MM.1S (cell line): ENCODE results near the gene SUSD3.

ENCODE experiments used
- DNase-seq: peaks from one replicate; pipeline ENCODE4 v3.0.0-alpha.2; 2015
- H2AFZ ChIP-seq: fragments of 300-600 bp; sonication (generic); 2 replicates; pipeline ENCODE4 v1.6.0; 2016; ENCODE audit warnings: antibody characterized with exemption, low read length
- H3F3A ChIP-seq: fragments of 300-600 bp; sonication (generic); 2 replicates; pipeline ENCODE4 v1.6.1; 2016; ENCODE audit warnings: mild to moderate bottlenecking, antibody characterized with exemption, low read length, moderate library complexity, mixed read lengths; ENCODE audit not compliant: insufficient read depth
- H3K27ac ChIP-seq: fragments of 300-600 bp; sonication (generic); 2 replicates; pipeline ENCODE4 v1.5.1; 2016; ENCODE audit warnings: mild to moderate bottlenecking, low read length
- H3K27me3 ChIP-seq: fragments of 300-600 bp; sonication (generic); replicated peaks from 2 replicates; pipeline ENCODE4 v1.6.0; 2016; ENCODE audit warnings: low read length; ENCODE audit not compliant: insufficient read depth
- H3K36me3 ChIP-seq: fragments of 300-600 bp; sonication (generic); replicated peaks from 2 replicates; pipeline ENCODE4 v1.6.1; 2016; ENCODE audit warnings: mild to moderate bottlenecking, low read length, mixed read lengths; ENCODE audit not compliant: insufficient read depth
- H3K4me1 ChIP-seq: fragments of 300-600 bp; sonication (generic); 2 replicates; pipeline ENCODE4 v1.6.1; 2016; ENCODE audit warnings: low read length, mixed read lengths
- H3K4me2 ChIP-seq: fragments of 300-600 bp; sonication (generic); 2 replicates; pipeline ENCODE4 v1.6.0; 2016; ENCODE audit warnings: low read depth, low read length
- H3K4me3 ChIP-seq: fragments of 300-600 bp; sonication (generic); 2 replicates; pipeline ENCODE4 v1.5.1; 2016; ENCODE audit warnings: low read length, mixed read lengths
- H3K79me2 ChIP-seq: fragments of 300-600 bp; sonication (generic); 2 replicates; pipeline ENCODE4 v1.6.1; 2016; ENCODE audit warnings: mixed run types, low read length, mixed read lengths
- H3K9ac ChIP-seq: fragments of 300-600 bp; sonication (generic); 2 replicates; pipeline ENCODE4 v1.6.1; 2016; ENCODE audit warnings: low read length, mixed read lengths
- H3K9me2 ChIP-seq: fragments of 300-600 bp; sonication (generic); replicated peaks from 2 replicates; pipeline ENCODE4 v1.6.1; 2016; ENCODE audit warnings: mild to moderate bottlenecking, low read length, mixed read lengths; ENCODE audit not compliant: insufficient read depth
- H3K9me3 ChIP-seq: fragments of 300-600 bp; sonication (generic); replicated peaks from 2 replicates; pipeline ENCODE4 v1.6.1; 2016; ENCODE audit warnings: mild to moderate bottlenecking, low read length, mixed read lengths; ENCODE audit not compliant: insufficient read depth
- H4K20me1 ChIP-seq: fragments of 300-600 bp; sonication (generic); 2 replicates; pipeline ENCODE4 v1.6.1; 2016; ENCODE audit warnings: mild to moderate bottlenecking, low read length, moderate library complexity, mixed read lengths; ENCODE audit not compliant: insufficient read depth
- EZH2 ChIP-seq: fragments of 300-600 bp; sonication (generic); optimal IDR thresholded peaks from 2 replicates; pipeline ENCODE3; 2017; ENCODE audit warnings: low read depth, mild to moderate bottlenecking, antibody characterized with exemption, low read length, mixed read lengths
- EZH2phosphoT487 ChIP-seq: fragments of 300-600 bp; sonication (generic); IDR thresholded peaks from 2 replicates; pipeline ENCODE4 v1.6.1; 2018; ENCODE audit warnings: antibody characterized with exemption, low read length
- TF ChIP-seq, protein P1 (sequence below): fragments of 300-600 bp; sonication (generic); IDR thresholded peaks from 2 replicates; pipeline ENCODE4 v1.5.1; 2016; ENCODE audit warnings: antibody characterized with exemption, low read length, mixed read lengths

SUSD3 gene

DNA sequence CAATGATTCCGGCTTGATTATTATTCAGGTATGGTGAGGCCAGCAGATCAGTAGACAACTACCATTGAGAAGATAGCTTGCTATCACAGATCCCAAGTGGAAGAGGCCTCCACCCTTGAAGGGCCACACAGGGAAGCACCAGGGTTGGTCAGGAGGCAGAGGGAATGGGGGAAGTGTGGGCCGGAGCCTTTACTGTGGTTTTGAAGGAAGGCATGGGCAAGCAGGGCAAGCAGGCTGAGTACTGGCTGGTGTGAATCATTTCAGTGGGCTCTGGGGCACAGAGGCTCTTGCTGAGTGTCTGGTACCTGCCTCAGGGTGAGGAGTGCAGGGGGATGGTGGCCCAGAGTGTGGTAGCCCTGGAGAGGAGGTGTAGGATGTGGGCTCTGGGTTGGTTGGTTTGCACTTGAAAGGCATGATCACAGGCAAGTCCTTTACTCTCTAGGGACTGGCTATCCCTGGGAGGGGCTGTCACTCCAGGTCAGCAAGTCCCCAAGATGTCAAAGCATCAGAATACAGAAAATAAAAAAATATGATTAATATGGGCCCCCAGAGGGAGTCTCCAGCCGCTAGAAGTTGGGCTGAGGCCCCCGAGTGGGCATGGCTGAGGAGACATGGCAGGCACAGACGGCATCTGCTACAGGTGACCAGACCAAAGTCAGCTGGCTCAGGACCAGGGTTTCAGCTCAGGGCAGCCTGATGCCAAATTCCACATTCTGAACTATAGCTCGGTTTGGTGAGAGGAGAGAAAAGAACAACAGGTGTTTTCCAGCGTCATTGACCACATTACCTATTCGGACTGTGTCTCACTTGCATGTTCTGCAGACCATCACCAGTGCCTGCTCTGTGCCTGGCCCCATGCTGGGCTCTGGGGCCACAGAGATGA lies 9.7 kb upstream of the SUSD3 start:
- no peak for DNase-seq

DNA sequence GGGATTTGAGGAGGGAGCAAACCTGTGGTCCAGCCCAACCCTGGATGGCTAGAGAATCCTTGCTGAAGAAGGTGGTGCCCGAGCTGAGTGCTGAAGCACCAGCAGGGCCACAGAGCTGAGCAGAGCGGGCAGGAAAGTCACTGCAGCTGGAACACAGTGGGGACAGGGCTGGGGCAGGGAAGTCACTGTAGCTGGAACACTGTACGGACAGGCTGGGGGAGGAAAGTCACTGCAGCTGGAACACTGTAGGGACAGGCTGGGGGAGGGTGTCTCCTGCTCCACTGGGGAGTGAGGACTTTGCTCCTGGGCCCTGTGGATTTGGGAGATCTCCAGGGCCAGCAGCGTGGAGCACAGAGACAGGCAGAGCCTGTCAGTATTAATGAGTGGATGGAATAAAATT lies 9.0 kb upstream of the SUSD3 start:
- Histone ChIP-seq H3K9ac (no peak overlapping the region), H3K4me3 (no peak overlapping the region), H3K27ac (no peak overlapping the region), H3K79me2 (no peaks in the 10 kb centered on the region), H3F3A (no peaks in the 10 kb centered on the region), H3K36me3 (no peaks in the 10 kb centered on the region), H3K27me3 (no peaks in the 10 kb centered on the region), H3K9me3 (no peaks in the 10 kb centered on the region), H4K20me1 (no peaks in the 10 kb centered on the region), H3K4me1 (no peaks in the 10 kb centered on the region), H3K4me2 (no peak overlapping the region), H3K9me2 (no peaks in the 10 kb centered on the region), H2AFZ (no peak overlapping the region)
- DNase-seq, result no peak
- TF ChIP-seq, protein P1, sequence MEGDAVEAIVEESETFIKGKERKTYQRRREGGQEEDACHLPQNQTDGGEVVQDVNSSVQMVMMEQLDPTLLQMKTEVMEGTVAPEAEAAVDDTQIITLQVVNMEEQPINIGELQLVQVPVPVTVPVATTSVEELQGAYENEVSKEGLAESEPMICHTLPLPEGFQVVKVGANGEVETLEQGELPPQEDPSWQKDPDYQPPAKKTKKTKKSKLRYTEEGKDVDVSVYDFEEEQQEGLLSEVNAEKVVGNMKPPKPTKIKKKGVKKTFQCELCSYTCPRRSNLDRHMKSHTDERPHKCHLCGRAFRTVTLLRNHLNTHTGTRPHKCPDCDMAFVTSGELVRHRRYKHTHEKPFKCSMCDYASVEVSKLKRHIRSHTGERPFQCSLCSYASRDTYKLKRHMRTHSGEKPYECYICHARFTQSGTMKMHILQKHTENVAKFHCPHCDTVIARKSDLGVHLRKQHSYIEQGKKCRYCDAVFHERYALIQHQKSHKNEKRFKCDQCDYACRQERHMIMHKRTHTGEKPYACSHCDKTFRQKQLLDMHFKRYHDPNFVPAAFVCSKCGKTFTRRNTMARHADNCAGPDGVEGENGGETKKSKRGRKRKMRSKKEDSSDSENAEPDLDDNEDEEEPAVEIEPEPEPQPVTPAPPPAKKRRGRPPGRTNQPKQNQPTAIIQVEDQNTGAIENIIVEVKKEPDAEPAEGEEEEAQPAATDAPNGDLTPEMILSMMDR, result no peak
- TF ChIP-seq EZH2, result no peak
- no peak for TF ChIP-seq EZH2phosphoT487

More for the DNA sequence above, 9.7 kb upstream of the SUSD3 start:
- Histone ChIP-seq H3K27ac (no peak overlapping the region), H3K27me3 (no peaks in the 10 kb centered on the region), H3F3A (no peaks in the 10 kb centered on the region), H4K20me1 (no peaks in the 10 kb centered on the region), H3K36me3 (no peaks in the 10 kb centered on the region), H3K4me2 (no peak overlapping the region), H3K79me2 (no peaks in the 10 kb centered on the region), H2AFZ (no peak overlapping the region), H3K4me1 (no peaks in the 10 kb centered on the region), H3K4me3 (no peak overlapping the region), H3K9ac (no peak overlapping the region), H3K9me3 (no peaks in the 10 kb centered on the region), H3K9me2 (no peaks in the 10 kb centered on the region)
- no peak for TF ChIP-seq EZH2phosphoT487
- TF ChIP-seq, protein P1, result no peak
- TF ChIP-seq EZH2, result no peak

DNA sequence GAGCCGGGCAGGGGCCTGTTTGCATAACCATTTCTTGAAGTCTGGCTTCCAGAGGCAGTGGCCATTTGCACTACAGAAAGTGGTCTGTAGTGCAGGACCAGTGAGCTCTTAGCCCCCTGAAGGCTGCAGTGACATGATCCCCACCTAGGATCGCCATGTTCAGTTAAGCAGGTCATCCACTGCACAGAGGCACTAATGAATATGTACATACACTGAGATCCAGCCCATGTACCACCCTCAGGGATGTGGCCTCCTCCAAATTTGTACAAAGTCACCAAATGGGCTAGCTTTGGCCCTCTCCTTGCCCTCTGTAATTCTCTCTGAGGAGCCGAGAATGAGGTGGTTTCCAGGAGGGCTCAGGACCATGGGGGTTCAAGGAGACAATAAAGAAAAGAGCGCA lies 8.3 kb upstream of the SUSD3 start:
- H3F3A ChIP-seq, result no peaks in the 10 kb centered on the region
- TF ChIP-seq EZH2phosphoT487 (no peak), EZH2 (no peak)
- TF ChIP-seq, protein P1, result no peak
- no peaks in the 10 kb centered on the region for H3K36me3 ChIP-seq
- DNase-seq, result no peak
- H3K4me1 ChIP-seq, result no peaks in the 10 kb centered on the region
- H3K27me3 ChIP-seq, result no peaks in the 10 kb centered on the region
- no peaks in the 10 kb centered on the region for H3K9me3 ChIP-seq
- no peaks in the 10 kb centered on the region for H3K9me2 ChIP-seq
- H3K79me2 ChIP-seq, result no peaks in the 10 kb centered on the region
- H3K4me3 ChIP-seq, result no peak overlapping the region
- no peak overlapping the region for H2AFZ ChIP-seq
- no peaks in the 10 kb centered on the region for H4K20me1 ChIP-seq
- H3K27ac ChIP-seq, result no peak overlapping the region
- no peak overlapping the region for H3K4me2 ChIP-seq
- H3K9ac ChIP-seq, result no peak overlapping the region
